Measurements from ENCODE around the gene CCR5AS.

DNA sequence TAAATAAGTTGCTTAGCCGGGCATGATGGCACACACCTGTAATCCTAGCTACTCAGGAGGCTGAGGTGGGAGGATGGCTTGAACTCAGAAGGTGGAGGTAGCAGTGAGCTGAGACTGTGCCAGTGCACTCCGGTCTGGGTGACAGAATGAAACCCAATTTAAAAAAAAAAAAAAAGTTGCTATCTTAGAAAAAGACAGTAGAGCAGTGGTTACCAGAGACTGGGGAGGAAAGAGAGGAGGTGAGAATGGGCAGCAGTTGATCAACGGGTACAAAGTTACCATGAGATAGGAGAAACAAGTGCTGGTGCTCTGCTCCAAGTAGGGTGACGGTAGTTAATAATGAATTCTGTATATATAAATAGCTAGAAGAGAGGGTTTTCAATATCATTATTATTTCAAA, 53.8 kb downstream of the CCR5AS start:
- TF ChIP-seq CTCF (IDR thresholded peaks at IDR 0.05) (no peak), POLR2AphosphoS5 (IDR thresholded peaks at IDR 0.05) (no peak)
